ENCODE data around the gene PSMG2. TPM values are rescaled to one million over a fixed set of nuclear protein-coding genes. Genes with fewer than 3 reads are reported as not detected.

Gene PSMG2
- total and polyA plus RNA-seq, 2 of the 13 experiments (the other 11 are each of a cell fraction or from before 2014, with no cell fraction given), result 53.4 to 94.8 TPM

- TF ChIP-seq BHLHE40 (IDR thresholded peaks at IDR 0.05; ENCODE audit: low read length) (no peak), CC2D1A (CRISPR knock-in tag; IDR thresholded peaks at IDR 0.05) (no peak), ZFX (CRISPR knock-in tag; IDR thresholded peaks at IDR 0.05; ENCODE audit: low read depth) (no peak), CBX1 (IDR thresholded peaks at IDR 0.05; ENCODE audit: low read depth) (no peak), PHB2 (IDR thresholded peaks at IDR 0.05; ENCODE audit: partially characterized antibody) (no peak), WIZ (CRISPR knock-in tag; IDR thresholded peaks at IDR 0.05) (no peak), RFX3 (CRISPR knock-in tag; IDR thresholded peaks at IDR 0.05) (no peak)
These were observed 65.8 kb downstream of the PSMG2 start (continued) for GRCh38 chr18:12768625-12769024.

GRCh38 chr18:12769136-12769535 is 66.3 kb downstream of the PSMG2 start:
- whole genome bisulfite sequencing (ENCODE audit: low lambda C conversion rate), result 67% methylated on average over 3 of the region's 3 CpGs
- CTCF ChIA-PET (ENCODE audit: low intra/inter-chr PET ratio, low total read pairs), result no interaction called here

More at GRCh38 chr18:12769136-12769535, 66.3 kb downstream of the PSMG2 start:
- Histone ChIP-seq H3K27ac (ENCODE audit: extremely low read length, insufficient read depth, low read length) (no peak overlapping the region), H3K9me3 (ENCODE audit: low read length) (no peaks in the 10 kb centered on the region), H3K4me3 (replicated peaks in 1 of 3; ENCODE audit: insufficient read depth in 1 of 3, low read depth in 2 of 3, low read length in 3 of 3) (no peak overlapping the region), H3K36me3 (replicated peaks in 1 of 2; ENCODE audit: control insufficient read depth in 1 of 2, insufficient read depth in 2 of 2, low read length in 2 of 2) (no peaks in the 10 kb centered on the region), H3K27me3 (ENCODE audit: control insufficient read depth in 1 of 2, insufficient read depth in 2 of 2, low read length in 2 of 2) (no peaks in the 10 kb centered on the region), H3K4me1 (ENCODE audit: insufficient read depth, low read length) (peaks cover 34% of the 10 kb centered on the region), H2AFZ (ENCODE audit: low read length) (no peak overlapping the region), H4K20me1 (ENCODE audit: insufficient read depth, low read length) (no peaks in the 10 kb centered on the region), H3K4me2 (ENCODE audit: low read depth, low read length) (no peak overlapping the region), H3K9ac (ENCODE audit: insufficient read depth, low read depth, low read length) (no peak overlapping the region), H3K79me2 (ENCODE audit: insufficient read depth, low read length) (no peaks in the 10 kb centered on the region)
- in situ Hi-C loops (cut with HindIII; ENCODE audit: extremely low pct_ligation_motif_present, low pct_unique_long_range_greater_than_20kb) (loop anchor here (5.0 kb wide), 1 partner anchor 42 kb away; no protein-coding TSS in a partner anchor), intact Hi-C loops (cut with micrococcal nuclease; ENCODE audit: unreplicated experiment) (no loop called here)
- no peak for ATAC-seq
- DNase-seq (ENCODE audit: low spot score), result no peak
- no peak for FAIRE-seq
- POLR2A ChIA-PET, result interaction anchor here (1.3 to 4.0 kb wide), 2 partner anchors 39 to 114 kb away, joined by 4 to 34 read pairs; partner anchors contain the start of gene PTPN2
- TF ChIP-seq ZNF160 (CRISPR knock-in tag; IDR thresholded peaks at IDR 0.05) (no peak), ZNF326 (CRISPR knock-in tag; IDR thresholded peaks at IDR 0.05; ENCODE audit: borderline replicate concordance) (no peak), CEBPB (IDR thresholded peaks at IDR 0.05; ENCODE audit: borderline replicate concordance, low read depth, low read length) (no peak), KAT7 (CRISPR knock-in tag; IDR thresholded peaks at IDR 0.05; ENCODE audit: borderline replicate concordance) (no peak), PRDM10 (CRISPR knock-in tag; IDR thresholded peaks at IDR 0.05; ENCODE audit: low read depth) (no peak), ETS1 (CRISPR knock-in tag; IDR thresholded peaks at IDR 0.05) (no peak), SMC3 (IDR thresholded peaks at IDR 0.05; ENCODE audit: low read length) (no peak), FOXM1 (CRISPR knock-in tag; IDR thresholded peaks at IDR 0.05) (no peak), AHR (CRISPR knock-in tag; IDR thresholded peaks at IDR 0.05) (no peak), MTERF4 (CRISPR knock-in tag; IDR thresholded peaks at IDR 0.05) (no peak), ZNF777 (CRISPR knock-in tag; IDR thresholded peaks at IDR 0.05) (no peak), SRSF4 (IDR thresholded peaks at IDR 0.05; ENCODE audit: low read depth, low read length, poor library complexity, severe bottlenecking) (no peak), ZZZ3 (CRISPR knock-in tag; IDR thresholded peaks at IDR 0.05; ENCODE audit: borderline replicate concordance) (no peak)
- BruUV-seq (replicated peaks), result no TSS peak

Measured in HepG2 (cell line).